Smooth muscle cell (in vitro differentiated cells): Measurements from ENCODE around the gene ADAM11. TPM values are rescaled to one million over a fixed set of nuclear protein-coding genes. Genes with fewer than 3 reads are reported as not detected.

Experiments used
- DNase-seq: peaks from one replicate; lab custom pipeline; 2025; ENCODE audit not compliant: unreplicated experiment; lab: John Stamatoyannopoulos, UW
- H2AFZ ChIP-seq: fragments of 200-600 bp; sonication (generic); 2 replicates; pipeline ENCODE4 v1.6.0; 2016; ENCODE audit warnings: antibody characterized with exemption, low read depth, mild to moderate bottlenecking
- H3F3A ChIP-seq: fragments of 200-600 bp; sonication (generic); 2 replicates; pipeline ENCODE4 v1.6.0; 2017; ENCODE audit warnings: antibody characterized with exemption, low read depth
- H3K27ac ChIP-seq: fragments of 200-600 bp; sonication (generic); 2 replicates; pipeline ENCODE4 v1.5.1; 2016; ENCODE audit warnings: low read depth, mild to moderate bottlenecking
- H3K27me3 ChIP-seq: fragments of 200-600 bp; sonication (generic); 2 replicates; pipeline ENCODE4 v1.6.1; 2016; ENCODE audit warnings: low read depth, mild to moderate bottlenecking
- H3K36me3 ChIP-seq: fragments of 200-600 bp; sonication (generic); 2 replicates; pipeline ENCODE4 v1.5.1; 2016; ENCODE audit warnings: low read depth
- H3K4me1 ChIP-seq: fragments of 200-600 bp; sonication (generic); 2 replicates; pipeline ENCODE4 v1.5.1; 2016; ENCODE audit warnings: low read depth
- H3K4me2 ChIP-seq: fragments of 200-600 bp; sonication (generic); 2 replicates; pipeline ENCODE4 v1.6.0; 2016; ENCODE audit warnings: mild to moderate bottlenecking
- H3K4me3 ChIP-seq: fragments of 200-600 bp; sonication (generic); 2 replicates; pipeline ENCODE4 v1.5.1; 2016; ENCODE audit warnings: mild to moderate bottlenecking
- H3K79me2 ChIP-seq: fragments of 200-600 bp; sonication (generic); 2 replicates; pipeline ENCODE4 v1.6.0; 2016; ENCODE audit warnings: low read depth, mild to moderate bottlenecking
- H3K9ac ChIP-seq: fragments of 200-600 bp; sonication (generic); 2 replicates; pipeline ENCODE4 v1.6.0; 2016; ENCODE audit warnings: low read depth
- H3K9me3 ChIP-seq: fragments of 200-600 bp; sonication (generic); replicated peaks from 2 replicates; pipeline ENCODE4 v1.5.1; 2016; ENCODE audit warnings: low read depth
- H4K20me1 ChIP-seq: fragments of 200-600 bp; sonication (generic); 2 replicates; pipeline ENCODE4 v1.6.0; 2016; ENCODE audit warnings: low read depth
- CTCF ChIP-seq: fragments of 200-600 bp; sonication (generic); IDR thresholded peaks from 2 replicates; pipeline ENCODE4 v1.5.1; 2017; ENCODE audit warnings: borderline replicate concordance, mild to moderate bottlenecking, antibody characterized with exemption; ENCODE audit not compliant: insufficient read depth, poor library complexity, severe bottlenecking
- WGBS: methylation state at CpG from one replicate; pipeline ENCODE4 v1.1.7; 2016; ENCODE audit warnings: low lambda C conversion rate; 5-methylcytosine and 5-hydroxymethylcytosine counted together
- polyA plus RNA-seq: library from polyadenylated mRNA; unstranded; fragments of >200 nt; fragmentation: Nextera tagmentation; extraction: Ambion mirVana; gene quantifications from 2 replicates; pipeline ENCODE4 v1.2.1, GENCODE V29; 2016
- total RNA-seq: library from RNA; depleted of rRNA; stranded (reverse); fragments of >200 nt; gene quantifications from 2 replicates; pipeline ENCODE4 v1.2.3, GENCODE V29; 2014

Gene ADAM11
- total and polyA plus RNA-seq, 2 experiments from 2014 or later = 0.48 TPM; not detected in 1

DNA sequence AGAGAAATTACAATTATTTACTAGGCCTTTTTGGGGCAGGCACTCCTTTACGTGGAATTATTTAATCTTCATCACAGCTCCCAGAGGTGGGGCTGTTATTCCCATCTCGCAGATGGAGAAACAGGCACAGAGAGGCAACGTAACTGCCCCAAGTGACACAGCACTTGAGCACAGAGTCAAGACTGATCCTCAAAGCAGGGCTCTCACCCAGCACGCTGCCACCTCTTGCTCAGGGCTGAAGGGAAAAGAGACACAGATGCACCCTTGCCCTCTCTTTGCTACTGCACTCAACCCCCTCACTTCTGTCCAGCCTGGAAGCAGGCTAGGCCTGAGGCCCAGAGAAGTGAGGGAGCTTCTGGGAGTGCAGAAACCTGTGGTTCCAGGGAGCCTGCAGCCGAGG lies 4.4 kb downstream of the ADAM11 start:
- H3K79me2 ChIP-seq = no peaks in the 10 kb centered on the region
- no peak for TF ChIP-seq CTCF
- H3K27me3 ChIP-seq = peaks cover 31% of the 10 kb centered on the region
- no peak for DNase-seq
- no peak overlapping the region for H3K9ac ChIP-seq
- H3F3A ChIP-seq = no peaks in the 10 kb centered on the region
- H3K9me3 ChIP-seq = no peaks in the 10 kb centered on the region
- no peak overlapping the region for H3K27ac ChIP-seq
- no peaks in the 10 kb centered on the region for H3K36me3 ChIP-seq
- no peaks in the 10 kb centered on the region for H4K20me1 ChIP-seq
- WGBS = 93% methylated on average over 5 of the region's 5 CpGs
- no peak overlapping the region for H3K4me3 ChIP-seq
- no peak overlapping the region for H3K4me2 ChIP-seq
- peaks cover 9% of the 10 kb centered on the region for H3K4me1 ChIP-seq
- no peak overlapping the region for H2AFZ ChIP-seq

DNA sequence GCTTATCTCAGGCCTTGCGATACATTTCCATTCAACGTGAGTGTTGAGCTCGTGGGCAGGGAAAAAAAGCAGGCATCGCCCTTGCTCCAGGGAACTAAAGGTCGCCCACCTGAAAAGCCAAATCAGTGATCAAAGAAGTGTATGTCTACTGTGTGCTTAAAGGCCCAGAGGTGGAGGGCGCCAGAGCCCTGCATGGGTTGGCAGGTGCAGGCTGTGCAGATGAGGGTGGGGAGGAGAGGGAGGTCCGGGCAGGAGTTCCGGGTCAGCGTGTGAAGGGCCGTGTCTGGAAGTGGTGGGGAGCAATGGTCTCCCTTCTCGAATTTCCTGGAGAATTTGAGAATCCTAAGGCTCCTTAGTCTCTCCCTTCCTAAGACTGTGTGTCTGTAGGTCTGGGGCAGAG lies 7.2 kb downstream of the ADAM11 start:
- no peak overlapping the region for H3K9ac ChIP-seq
- no peaks in the 10 kb centered on the region for H4K20me1 ChIP-seq
- 76% methylated on average over 11 of the region's 11 CpGs for WGBS
- H2AFZ ChIP-seq = no peak overlapping the region
- no peaks in the 10 kb centered on the region for H3K36me3 ChIP-seq
- H3K27ac ChIP-seq = no peak overlapping the region
- no peaks in the 10 kb centered on the region for H3K79me2 ChIP-seq
- DNase-seq = no peak
- no peaks in the 10 kb centered on the region for H3K4me1 ChIP-seq
- H3K4me2 ChIP-seq = no peak overlapping the region
- no peak overlapping the region for H3K4me3 ChIP-seq
- peaks cover 6% of the 10 kb centered on the region for H3K27me3 ChIP-seq
- no peaks in the 10 kb centered on the region for H3K9me3 ChIP-seq
- no peaks in the 10 kb centered on the region for H3F3A ChIP-seq
- no peak for TF ChIP-seq CTCF

- H3K9me3 ChIP-seq = no peaks in the 10 kb centered on the region
- H3K79me2 ChIP-seq = no peaks in the 10 kb centered on the region
- no peak for TF ChIP-seq CTCF
- no peaks in the 10 kb centered on the region for H3K36me3 ChIP-seq
- H3K4me1 ChIP-seq = no peaks in the 10 kb centered on the region
- H3K4me3 ChIP-seq = no peak overlapping the region
- no peak overlapping the region for H3K4me2 ChIP-seq
- no peak overlapping the region for H3K27ac ChIP-seq
- H2AFZ ChIP-seq = no peak overlapping the region
- no peak for DNase-seq
- H3K9ac ChIP-seq = no peak overlapping the region
- H4K20me1 ChIP-seq = no peaks in the 10 kb centered on the region
- WGBS = 86% methylated on average over 8 of the region's 8 CpGs
- H3F3A ChIP-seq = no peaks in the 10 kb centered on the region
- peaks cover 4% of the 10 kb centered on the region for H3K27me3 ChIP-seq
These were observed 7.7 kb downstream of the ADAM11 start for GRCh38 chr17:44766409-44767038.

DNA sequence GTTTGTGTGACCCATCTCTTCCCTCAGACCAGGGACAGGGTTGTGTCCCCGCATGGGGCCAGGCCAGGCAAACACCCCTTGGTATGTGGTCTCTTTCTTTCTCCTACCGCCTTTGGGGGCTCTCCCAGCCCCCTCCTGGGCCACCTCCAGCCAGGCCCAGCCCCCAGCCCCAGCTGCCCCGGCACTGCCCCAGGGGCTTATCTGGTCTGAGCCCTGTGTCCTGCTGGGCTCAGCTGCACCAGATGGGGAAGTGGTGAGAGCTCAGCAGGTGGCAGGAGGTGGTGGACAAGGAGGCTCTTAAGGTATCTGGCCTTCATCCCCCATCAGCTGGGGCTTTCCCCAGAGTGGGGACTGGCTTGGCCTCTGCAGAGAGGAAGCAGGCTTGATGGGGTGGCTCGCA lies 8.7 kb downstream of the ADAM11 start:
- DNase-seq = no peak
- Histone ChIP-seq H4K20me1 (no peaks in the 10 kb centered on the region), H3K27me3 (no peaks in the 10 kb centered on the region), H3K36me3 (no peaks in the 10 kb centered on the region), H3F3A (no peaks in the 10 kb centered on the region), H3K9ac (no peak overlapping the region), H3K27ac (no peak overlapping the region), H3K4me1 (no peaks in the 10 kb centered on the region), H3K4me3 (no peak overlapping the region), H3K9me3 (no peaks in the 10 kb centered on the region), H3K4me2 (no peak overlapping the region), H2AFZ (no peak overlapping the region), H3K79me2 (no peaks in the 10 kb centered on the region)
- WGBS = 86% methylated on average over 4 of the region's 4 CpGs
- TF ChIP-seq CTCF = no peak
